Liver (tissue), 9 donors: Measurements from ENCODE around the gene ASPHD2. TPM values are rescaled to one million over a fixed set of nuclear protein-coding genes. Genes with fewer than 3 reads are reported as not detected.

Experiments
- DNase-seq: peaks from one replicate; pipeline ENCODE4 v3.0.0-alpha.2; 2017; ENCODE audit warnings: low spot score
- H3K27ac ChIP-seq, 2 donors: one replicate each; pipeline ENCODE4 v1.7.0; 2013; ENCODE audit warnings: inconsistent platforms in 2 of 2, low read length in 2 of 2, control low read depth in 1 of 2, low read depth in 1 of 2, mild to moderate bottlenecking in 1 of 2
- H3K27me3 ChIP-seq, 4 donors: one replicate each; pipeline versions ENCODE4 v1.6.1 to v1.7.0; 2013; ENCODE audit warnings: low read length in 3 of 4, inconsistent platforms in 1 of 4, mild to moderate bottlenecking in 1 of 4, moderate library complexity in 1 of 4; ENCODE audit not compliant: control insufficient read depth in 4 of 4, insufficient read depth in 4 of 4
- H3K36me3 ChIP-seq, 4 donors: one replicate each; pipeline versions ENCODE4 v1.6.1 to v1.7.0; 2013; ENCODE audit warnings: low read length in 3 of 4, mild to moderate bottlenecking in 3 of 4, low read depth in 1 of 4, moderate library complexity in 1 of 4; ENCODE audit not compliant: control insufficient read depth in 4 of 4, insufficient read depth in 3 of 4
- H3K4me1 ChIP-seq, 4 donors: one replicate each; pipeline versions ENCODE4 v1.6.1 to v1.7.0; 2013; ENCODE audit warnings: low read length in 3 of 4, mild to moderate bottlenecking in 3 of 4, moderate library complexity in 1 of 4; ENCODE audit not compliant: control insufficient read depth in 4 of 4, insufficient read depth in 4 of 4
- H3K4me3 ChIP-seq, 3 donors: one replicate each; pipeline versions ENCODE4 v1.6.1 to v1.7.0; 2013; ENCODE audit warnings: low read length in 3 of 3, control low read depth in 1 of 3, low read depth in 1 of 3, mild to moderate bottlenecking in 1 of 3
- H3K9ac ChIP-seq, 2 donors: one replicate each; pipeline ENCODE4 v1.7.0; 2013; ENCODE audit warnings: low read length in 2 of 2, mild to moderate bottlenecking in 2 of 2, moderate library complexity in 2 of 2, control low read depth in 1 of 2, low read depth in 1 of 2
- H3K9me3 ChIP-seq, 4 donors: one replicate each; pipeline versions ENCODE4 v1.6.1 to v1.7.0; 2013; ENCODE audit warnings: low read length in 3 of 4; ENCODE audit not compliant: control insufficient read depth in 4 of 4
- CTCF ChIP-seq: fragments of 150-350 bp; IDR thresholded peaks from 2 replicates; pipeline ENCODE4 v1.5.1; 2017; ENCODE audit warnings: improper control_type of control experiment, low read depth, low read length; ENCODE audit not compliant: missing input control
- EGR1 ChIP-seq, 2 donors: IDR thresholded peaks; 2 replicates each; pipeline ENCODE4 v1.6.1; 2016 to 2018; ENCODE audit warnings: antibody characterized with exemption in 2 of 2, low read depth in 2 of 2
- HNF4A ChIP-seq, 2 donors: conservative IDR thresholded peaks; 2 replicates each; pipeline ENCODE4 v1.6.1; 2016; ENCODE audit warnings: antibody characterized with exemption in 2 of 2, mild to moderate bottlenecking in 2 of 2
- JUND ChIP-seq, 2 donors: IDR thresholded peaks; 2 replicates each; pipeline ENCODE4 v1.6.1; 2016; ENCODE audit warnings: antibody characterized with exemption in 2 of 2
- RXRA ChIP-seq, 2 donors: IDR thresholded peaks; 2 replicates each; pipeline ENCODE4 v1.6.1; 2017 to 2018; ENCODE audit warnings: antibody characterized with exemption in 2 of 2, mild to moderate bottlenecking in 1 of 2
- YY1 ChIP-seq: IDR thresholded peaks from 2 replicates; pipeline ENCODE4 v1.6.1; 2016; ENCODE audit warnings: antibody characterized with exemption, mild to moderate bottlenecking
- WGBS: extraction: QIAGEN DNeasy Blood & Tissue Kit; methylation state at CpG from one replicate; pipeline ENCODE4 v1.1.7; 2013; 5-methylcytosine and 5-hydroxymethylcytosine counted together
- polyA plus RNA-seq, 2 donors: library from polyadenylated mRNA; stranded (reverse) in 1 of 2; unstranded in 1 of 2; fragments of 200-250 nt in 1 of 2; fragments of >200 nt in 1 of 2; fragmentation: Nextera tagmentation in 1 of 2; extraction: Ambion mirVana in 1 of 2; gene quantifications; one replicate each; pipeline versions ENCODE4 v1.2.1 to v1.2.3, GENCODE V29; 2013 to 2015
- total RNA-seq, 2 donors: library from RNA; depleted of rRNA; stranded (reverse); fragments of >200 nt; gene quantifications; one replicate each; pipeline ENCODE4 v1.2.3, GENCODE V29; 2014
- TF ChIP-seq, protein P1 (sequence below): IDR thresholded peaks from 2 replicates; pipeline ENCODE4 v1.6.1; 2016; ENCODE audit warnings: antibody characterized with exemption
- donor health status: healthy.
- donor health status: healthy.
- donor health status: healthy.
- donor health status: healthy.
- donor health status: healthy.

ASPHD2 gene
- total and polyA plus RNA-seq, 4 donors = 0.12 to 0.47 (median 0.18) TPM

GRCh38 chr22:26487996-26488395 is 58.9 kb downstream of the ASPHD2 start:
- Histone ChIP-seq H3K27ac (no peak overlapping the region), H3K9me3 (no peaks in the 10 kb centered on the region), H3K27me3 (no peaks in the 10 kb centered on the region), H3K4me3 (no peak overlapping the region), H3K36me3 (peaks cover 3 to 44% (median 42%) of the 10 kb centered on the region in 4 donors), H3K4me1 (peaks cover 0 to 20% (median 16%) of the 10 kb centered on the region in 4 donors), H3K9ac (no peak overlapping the region)
- TF ChIP-seq EGR1 (IDR thresholded peaks at IDR 0.05; ENCODE audit: low read depth in 2 of 2) (no peak), YY1 (no peak), RXRA (IDR thresholded peaks at IDR 0.05) (no peak)
- TF ChIP-seq, protein P1, sequence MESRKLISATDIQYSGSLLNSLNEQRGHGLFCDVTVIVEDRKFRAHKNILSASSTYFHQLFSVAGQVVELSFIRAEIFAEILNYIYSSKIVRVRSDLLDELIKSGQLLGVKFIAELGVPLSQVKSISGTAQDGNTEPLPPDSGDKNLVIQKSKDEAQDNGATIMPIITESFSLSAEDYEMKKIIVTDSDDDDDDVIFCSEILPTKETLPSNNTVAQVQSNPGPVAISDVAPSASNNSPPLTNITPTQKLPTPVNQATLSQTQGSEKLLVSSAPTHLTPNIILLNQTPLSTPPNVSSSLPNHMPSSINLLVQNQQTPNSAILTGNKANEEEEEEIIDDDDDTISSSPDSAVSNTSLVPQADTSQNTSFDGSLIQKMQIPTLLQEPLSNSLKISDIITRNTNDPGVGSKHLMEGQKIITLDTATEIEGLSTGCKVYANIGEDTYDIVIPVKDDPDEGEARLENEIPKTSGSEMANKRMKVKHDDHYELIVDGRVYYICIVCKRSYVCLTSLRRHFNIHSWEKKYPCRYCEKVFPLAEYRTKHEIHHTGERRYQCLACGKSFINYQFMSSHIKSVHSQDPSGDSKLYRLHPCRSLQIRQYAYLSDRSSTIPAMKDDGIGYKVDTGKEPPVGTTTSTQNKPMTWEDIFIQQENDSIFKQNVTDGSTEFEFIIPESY = no peak
- WGBS = 54% methylated on average over 3 of the region's 3 CpGs
- no peak for DNase-seq

DNA sequence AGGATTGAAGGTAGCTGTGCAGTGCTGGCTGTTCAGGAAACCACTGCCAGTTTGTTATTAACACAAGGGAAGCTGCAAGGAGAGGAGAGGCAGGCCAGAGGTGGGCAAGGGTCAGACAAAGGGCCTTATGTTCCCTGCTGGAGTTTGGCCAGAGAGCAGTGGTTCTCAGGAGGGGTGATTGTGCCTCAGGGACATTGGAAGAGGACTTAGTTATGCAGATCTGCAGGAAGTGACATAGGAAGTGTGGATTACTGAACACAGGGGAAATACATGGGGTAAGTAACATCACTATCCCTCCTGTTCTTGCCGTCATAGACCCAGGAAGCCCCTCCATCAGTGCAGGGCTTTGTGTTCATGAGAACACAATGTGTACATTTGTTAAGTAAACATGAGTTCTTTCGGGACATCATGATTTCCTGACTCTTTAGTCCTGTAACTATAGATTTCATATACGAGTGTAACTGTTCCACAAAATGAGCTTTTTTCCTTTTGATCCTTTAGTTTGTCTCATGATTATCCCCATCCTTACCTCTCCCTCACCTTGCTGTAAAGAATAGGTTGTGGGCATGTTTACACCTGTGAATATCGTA is 60.5 kb downstream of the ASPHD2 start:
- no peak for DNase-seq

More for the DNA sequence above, 60.5 kb downstream of the ASPHD2 start:
- peaks cover 0 to 12% (median 8%) of the 10 kb centered on the region in 4 donors for H3K4me1 ChIP-seq
- peaks cover 8 to 59% (median 57%) of the 10 kb centered on the region in 4 donors for H3K36me3 ChIP-seq
- no peaks in the 10 kb centered on the region for H3K27me3 ChIP-seq
- H3K27ac ChIP-seq = no peak overlapping the region
- no peak overlapping the region for H3K4me3 ChIP-seq
- 82% methylated on average over 4 of the region's 4 CpGs for whole genome bisulfite sequencing
- H3K9me3 ChIP-seq = no peaks in the 10 kb centered on the region
- TF ChIP-seq JUND (IDR thresholded peaks at IDR 0.05) = no peak
- TF ChIP-seq, protein P1 = no peak
- TF ChIP-seq HNF4A (conservative IDR thresholded peaks at IDR 0.05) = no peak
- no peak for TF ChIP-seq CTCF
- H3K9ac ChIP-seq = no peak overlapping the region
